Gastroesophageal sphincter (tissue), 3 donors: Measurements from ENCODE around the gene TMEM229B.

Experiments used
- EP300 ChIP-seq: sonication (generic); formaldehyde crosslinking; IDR thresholded peaks from one replicate; pipeline ENCODE4 v1.6.1; 2017; ENCODE audit warnings: antibody characterized with exemption, mild to moderate bottlenecking
- POLR2AphosphoS5 ChIP-seq: sonication (generic); formaldehyde crosslinking; IDR thresholded peaks from one replicate; pipeline ENCODE4 v1.6.1; 2017; ENCODE audit warnings: antibody characterized with exemption
- TF ChIP-seq, protein P1 (sequence below), 4 experiments: fragments of 200-600 bp in 2 of 4; fragments of 450-650 bp in 2 of 4; sonication (generic) in 1 of 4; IDR thresholded peaks; one replicate each; pipeline ENCODE4 v1.5.1; 2017 to 2019; ENCODE audit warnings: antibody characterized with exemption in 4 of 4, mild to moderate bottlenecking in 2 of 4, moderate library complexity in 2 of 4

DNA sequence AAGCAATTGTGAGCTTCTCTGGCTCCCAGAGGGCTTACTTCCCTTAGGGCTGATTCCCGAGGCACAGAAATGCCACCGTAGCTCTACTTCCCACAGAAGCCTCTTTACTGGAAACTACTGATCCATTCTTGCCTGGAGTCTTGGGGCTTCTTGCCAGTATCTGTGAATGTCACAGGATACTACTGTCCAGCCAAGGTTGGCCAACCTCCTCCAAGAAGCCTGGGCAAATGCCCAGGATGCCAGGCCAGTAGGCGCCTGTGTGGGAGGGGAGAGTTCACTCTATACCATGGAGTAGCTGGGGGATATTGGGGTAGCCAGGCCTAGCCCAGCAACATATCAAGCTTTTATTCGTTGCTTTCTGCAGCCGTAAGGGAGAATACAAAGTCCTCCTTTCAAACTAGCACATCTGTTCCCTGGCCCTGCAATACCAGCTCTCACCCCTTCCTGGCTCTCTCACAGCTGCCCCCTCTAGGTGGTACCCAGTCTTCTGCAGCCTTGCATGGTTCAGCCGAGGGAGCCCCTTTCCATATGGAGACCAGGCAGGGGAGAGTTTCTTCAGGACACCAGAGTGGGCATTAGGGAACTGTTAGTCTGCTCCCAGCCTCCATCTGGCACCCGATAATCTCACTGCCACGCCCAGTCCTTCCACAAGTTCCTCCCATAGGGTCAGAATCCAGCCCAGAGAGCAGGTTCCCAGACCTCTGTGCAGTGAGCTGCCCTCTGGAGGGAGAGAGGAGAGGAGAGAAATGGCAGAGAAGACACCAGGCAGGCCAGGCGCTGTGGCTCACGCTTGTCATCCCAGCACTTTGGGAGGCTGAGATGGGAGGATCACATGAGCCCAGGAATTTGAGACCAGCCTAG, 52.3 kb downstream of the TMEM229B start:
- TF ChIP-seq POLR2AphosphoS5 (no peak), EP300 (no peak)
- TF ChIP-seq, protein P1, sequence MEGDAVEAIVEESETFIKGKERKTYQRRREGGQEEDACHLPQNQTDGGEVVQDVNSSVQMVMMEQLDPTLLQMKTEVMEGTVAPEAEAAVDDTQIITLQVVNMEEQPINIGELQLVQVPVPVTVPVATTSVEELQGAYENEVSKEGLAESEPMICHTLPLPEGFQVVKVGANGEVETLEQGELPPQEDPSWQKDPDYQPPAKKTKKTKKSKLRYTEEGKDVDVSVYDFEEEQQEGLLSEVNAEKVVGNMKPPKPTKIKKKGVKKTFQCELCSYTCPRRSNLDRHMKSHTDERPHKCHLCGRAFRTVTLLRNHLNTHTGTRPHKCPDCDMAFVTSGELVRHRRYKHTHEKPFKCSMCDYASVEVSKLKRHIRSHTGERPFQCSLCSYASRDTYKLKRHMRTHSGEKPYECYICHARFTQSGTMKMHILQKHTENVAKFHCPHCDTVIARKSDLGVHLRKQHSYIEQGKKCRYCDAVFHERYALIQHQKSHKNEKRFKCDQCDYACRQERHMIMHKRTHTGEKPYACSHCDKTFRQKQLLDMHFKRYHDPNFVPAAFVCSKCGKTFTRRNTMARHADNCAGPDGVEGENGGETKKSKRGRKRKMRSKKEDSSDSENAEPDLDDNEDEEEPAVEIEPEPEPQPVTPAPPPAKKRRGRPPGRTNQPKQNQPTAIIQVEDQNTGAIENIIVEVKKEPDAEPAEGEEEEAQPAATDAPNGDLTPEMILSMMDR (IDR thresholded peaks at IDR 0.05), result no peak
